ENCODE measurements around the gene ST6GALNAC1.

ST6GALNAC1 gene

DNA sequence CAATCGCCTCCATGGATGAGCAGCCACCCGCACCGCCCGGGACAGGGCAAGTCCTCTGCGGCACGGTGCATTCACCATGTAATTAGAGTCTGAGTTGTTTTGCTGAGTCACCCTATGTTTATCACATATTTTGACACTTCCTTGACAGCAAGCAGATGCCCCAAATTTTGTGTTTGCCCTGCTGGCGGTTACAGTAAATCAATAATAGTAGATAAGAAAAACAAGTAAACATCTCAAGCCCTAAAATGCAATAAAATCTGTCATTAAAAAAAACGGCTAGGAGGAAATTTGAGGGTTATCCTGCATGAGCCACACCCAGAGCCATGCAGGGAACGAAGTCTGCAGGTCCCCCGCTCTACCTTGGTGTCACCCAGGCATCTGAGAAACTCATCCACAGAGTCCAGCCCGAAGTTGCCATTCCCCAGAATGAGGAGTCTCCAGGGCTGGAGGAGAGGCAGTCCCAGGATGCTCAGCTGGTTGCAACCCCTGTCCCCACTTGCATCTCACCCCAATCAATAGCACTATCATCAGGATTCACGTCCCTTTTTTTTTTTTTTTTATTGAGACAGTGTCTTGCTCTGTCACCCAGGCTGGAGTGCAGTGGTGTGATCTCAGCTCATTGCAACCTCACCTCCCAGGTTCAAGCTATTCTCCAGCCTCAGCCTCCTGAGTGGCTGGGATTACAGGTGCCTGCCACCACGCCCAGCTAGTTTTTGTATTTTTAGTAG lies 16.5 kb upstream of the ST6GALNAC1 start:
- DNase-seq (ENCODE audit: extremely low read depth, low read depth) = no peak
- H3K4me3 ChIP-seq (replicated peaks; ENCODE audit: low read depth, low read length) = no peak overlapping the region
- TF ChIP-seq, protein P1, sequence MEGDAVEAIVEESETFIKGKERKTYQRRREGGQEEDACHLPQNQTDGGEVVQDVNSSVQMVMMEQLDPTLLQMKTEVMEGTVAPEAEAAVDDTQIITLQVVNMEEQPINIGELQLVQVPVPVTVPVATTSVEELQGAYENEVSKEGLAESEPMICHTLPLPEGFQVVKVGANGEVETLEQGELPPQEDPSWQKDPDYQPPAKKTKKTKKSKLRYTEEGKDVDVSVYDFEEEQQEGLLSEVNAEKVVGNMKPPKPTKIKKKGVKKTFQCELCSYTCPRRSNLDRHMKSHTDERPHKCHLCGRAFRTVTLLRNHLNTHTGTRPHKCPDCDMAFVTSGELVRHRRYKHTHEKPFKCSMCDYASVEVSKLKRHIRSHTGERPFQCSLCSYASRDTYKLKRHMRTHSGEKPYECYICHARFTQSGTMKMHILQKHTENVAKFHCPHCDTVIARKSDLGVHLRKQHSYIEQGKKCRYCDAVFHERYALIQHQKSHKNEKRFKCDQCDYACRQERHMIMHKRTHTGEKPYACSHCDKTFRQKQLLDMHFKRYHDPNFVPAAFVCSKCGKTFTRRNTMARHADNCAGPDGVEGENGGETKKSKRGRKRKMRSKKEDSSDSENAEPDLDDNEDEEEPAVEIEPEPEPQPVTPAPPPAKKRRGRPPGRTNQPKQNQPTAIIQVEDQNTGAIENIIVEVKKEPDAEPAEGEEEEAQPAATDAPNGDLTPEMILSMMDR (IDR thresholded peaks at IDR 0.05; ENCODE audit: low read depth, low read length, missing control alignments) = no peak

DNA sequence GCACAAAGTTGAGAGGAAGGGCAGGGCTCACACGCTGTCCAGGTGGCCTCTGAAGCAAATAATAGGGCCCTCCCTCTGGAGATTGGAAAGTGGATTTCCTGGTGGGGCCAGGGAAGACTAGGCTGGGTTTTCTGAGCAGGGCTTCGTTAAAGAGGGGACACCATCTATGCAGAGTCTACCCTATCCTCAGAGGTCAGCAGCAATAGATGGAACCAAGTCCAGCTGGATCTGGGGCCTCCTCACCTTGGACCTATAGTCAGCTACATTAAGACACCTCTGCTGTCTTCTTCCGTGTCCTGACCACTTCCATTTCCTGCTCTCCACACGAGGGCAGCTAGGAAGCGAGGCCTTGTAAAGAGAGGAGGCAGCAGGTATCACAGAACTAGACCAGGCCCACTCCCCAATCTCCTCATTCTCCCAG lies 14.7 kb upstream of the ST6GALNAC1 start:
- DNase-seq (ENCODE audit: extremely low read depth, low read depth) = no peak
- H3K4me3 ChIP-seq (replicated peaks; ENCODE audit: low read depth, low read length) = no peak overlapping the region
- TF ChIP-seq, protein P1 (IDR thresholded peaks at IDR 0.05; ENCODE audit: low read depth, low read length, missing control alignments) = no peak

DNA sequence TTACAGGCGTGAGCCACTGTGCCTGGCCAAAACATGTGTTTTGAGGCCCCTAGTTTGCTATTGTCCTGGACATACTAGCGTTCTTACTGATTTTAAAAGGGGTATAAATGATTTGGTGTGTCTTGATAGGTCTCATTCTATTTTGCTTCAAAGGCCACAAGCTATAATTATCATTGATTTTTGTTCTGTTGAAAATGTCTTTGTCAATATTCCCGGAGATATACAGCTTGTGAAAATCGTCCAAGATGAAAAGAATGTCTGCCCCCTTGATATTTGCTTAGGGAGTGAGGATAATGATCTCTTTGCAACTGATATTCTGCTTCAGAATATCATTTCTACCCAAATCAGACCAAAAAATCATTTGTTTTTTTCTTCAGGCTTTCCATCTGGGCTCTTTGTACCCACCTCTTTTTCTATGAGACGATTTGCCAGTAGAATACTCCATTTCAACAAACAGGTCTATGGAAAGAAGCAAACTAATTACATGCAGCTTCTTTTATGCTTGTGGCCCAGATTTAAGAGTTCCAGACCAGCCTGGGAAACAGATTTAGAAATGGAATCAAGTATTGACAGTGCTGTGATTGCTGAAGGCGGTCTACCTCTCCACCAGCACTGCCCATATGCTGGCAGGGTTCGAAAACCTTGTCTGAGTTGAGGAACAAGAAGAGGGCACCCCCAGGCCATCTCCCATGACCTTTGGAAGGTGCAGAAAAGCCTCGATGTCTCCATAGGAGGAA lies 14.1 kb upstream of the ST6GALNAC1 start:
- TF ChIP-seq, protein P1 (IDR thresholded peaks at IDR 0.05; ENCODE audit: low read depth, low read length, missing control alignments) = no peak
- no peak overlapping the region for H3K4me3 ChIP-seq (replicated peaks; ENCODE audit: low read depth, low read length)
- no peak for DNase-seq (ENCODE audit: extremely low read depth, low read depth)

DNA sequence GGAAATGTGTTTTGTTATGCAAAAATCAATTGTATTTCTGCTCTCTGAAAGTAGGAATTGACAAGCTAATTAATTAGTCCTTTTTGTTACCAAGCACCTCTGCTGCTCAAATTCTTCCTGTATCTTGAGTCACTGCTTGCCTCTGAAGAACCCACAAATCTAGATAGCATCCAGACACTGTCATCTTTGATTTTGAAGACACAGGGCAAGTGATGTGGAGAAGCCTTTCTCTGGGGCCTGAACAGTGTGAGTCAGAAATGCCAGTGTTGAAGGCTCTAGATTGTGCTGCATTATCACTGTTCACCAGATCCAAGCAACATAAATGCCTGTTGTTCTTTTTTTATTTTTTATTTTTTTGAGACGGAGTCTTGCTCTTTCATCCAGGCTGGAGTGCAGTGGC lies 10.9 kb upstream of the ST6GALNAC1 start:
- H3K4me3 ChIP-seq (replicated peaks; ENCODE audit: low read depth, low read length) = no peak overlapping the region
- DNase-seq (ENCODE audit: extremely low read depth, low read depth) = no peak
- TF ChIP-seq, protein P1 (IDR thresholded peaks at IDR 0.05; ENCODE audit: low read depth, low read length, missing control alignments) = no peak

DNA sequence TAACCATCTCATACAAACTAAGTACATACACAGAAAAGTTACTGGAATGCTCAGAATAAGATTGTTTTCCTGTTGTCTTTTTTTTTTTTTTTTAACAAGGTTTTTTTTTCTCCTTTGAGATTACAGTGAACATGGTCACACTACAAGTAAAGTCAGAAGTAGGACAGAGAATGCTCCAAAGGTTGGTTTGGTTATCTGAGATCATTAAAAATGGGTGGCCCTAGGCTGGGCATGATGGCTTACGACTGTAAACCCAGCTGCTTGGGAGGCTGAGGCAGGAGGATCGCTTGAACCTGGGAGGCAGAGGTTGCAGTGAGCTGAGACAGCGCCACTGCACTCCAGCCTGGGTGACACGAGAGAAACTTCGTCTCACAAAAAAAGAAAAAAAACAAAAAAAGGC lies 6.9 kb upstream of the ST6GALNAC1 start:
- TF ChIP-seq, protein P1 (IDR thresholded peaks at IDR 0.05; ENCODE audit: low read depth, low read length, missing control alignments) = no peak
- no peak for DNase-seq (ENCODE audit: extremely low read depth, low read depth)
- no peak overlapping the region for H3K4me3 ChIP-seq (replicated peaks; ENCODE audit: low read depth, low read length)

DNA sequence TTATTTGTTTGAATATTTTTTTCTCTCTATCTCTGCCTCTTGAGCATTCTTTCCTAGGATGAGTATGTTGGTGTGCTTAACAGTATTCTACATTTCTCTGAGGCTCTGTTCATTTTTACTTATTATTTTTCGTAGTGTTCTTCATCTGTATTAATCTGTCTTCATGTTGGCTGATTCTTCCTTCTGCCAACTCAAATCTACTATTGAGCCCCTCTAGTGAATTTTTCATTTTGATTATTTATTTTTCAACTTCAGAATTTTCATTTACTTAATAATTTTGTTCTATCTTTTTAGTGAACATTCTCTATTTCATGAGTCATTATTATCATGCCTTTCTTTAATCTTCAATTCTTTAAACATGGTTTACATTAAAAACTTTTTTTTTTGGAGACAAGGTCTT lies 3.2 kb upstream of the ST6GALNAC1 start:
- H3K4me3 ChIP-seq (replicated peaks; ENCODE audit: low read depth, low read length) = no peak overlapping the region
- TF ChIP-seq, protein P1 (IDR thresholded peaks at IDR 0.05; ENCODE audit: low read depth, low read length, missing control alignments) = no peak
- DNase-seq (ENCODE audit: extremely low read depth, low read depth) = no peak

Data from HFF-Myc (cell line).